PFSK-1 (cell line): ENCODE results near the gene GAB1.

Source experiments
- FOXP2 ChIP-seq: optimal IDR thresholded peaks from 2 replicates; pipeline ENCODE3; 2011; ENCODE audit warnings: borderline replicate concordance, control low read depth, inconsistent platforms; ENCODE audit not compliant: insufficient read depth; ENCODE audit errors: extremely low read length, extremely low read depth
- POLR2AphosphoS5 ChIP-seq: IDR thresholded peaks from 2 replicates; pipeline ENCODE4 v1.6.1; 2012; ENCODE audit warnings: low read depth, mild to moderate bottlenecking, control low read depth, low read length, moderate library complexity
- SIN3A ChIP-seq: IDR thresholded peaks from 2 replicates; pipeline ENCODE4 v1.6.1; 2012; ENCODE audit warnings: mild to moderate bottlenecking, low read length, moderate library complexity, borderline replicate concordance; ENCODE audit not compliant: insufficient read depth

- no peak for TF ChIP-seq SIN3A
- no peak for TF ChIP-seq FOXP2
- TF ChIP-seq POLR2AphosphoS5, result no peak
These were observed 136.9 kb downstream of the GAB1 start for GRCh38 chr4:143473334-143474126.
